Gastrocnemius medialis (tissue), 4 donors: ENCODE data around the gene PSAPL1. TPM values are rescaled to one million over a fixed set of nuclear protein-coding genes. Genes with fewer than 3 reads are reported as not detected.

Experiments
- ATAC-seq, 2 donors: fragments of 150-250 bp; one replicate each; pipeline ENCODE4 v1.9.1; 2016
- DNase-seq, 2 donors: peaks; one replicate each; pipeline ENCODE4 v3.0.0-alpha.2; 2019
- H3K27ac ChIP-seq, 4 donors: fragments of 200-600 bp; sonication (generic); 1 replicate in 1 of 4; 2 replicates in 3 of 4; pipeline ENCODE4 v1.5.1; 2016 to 2018; ENCODE audit warnings: mild to moderate bottlenecking in 2 of 4, moderate library complexity in 1 of 4
- H3K27me3 ChIP-seq, 3 donors: fragments of 200-600 bp; sonication (generic) in 2 of 3; 1 replicate in 1 of 3; 2 replicates in 2 of 3; pipeline versions ENCODE4 v1.5.1 to v1.6.0; 2016 to 2019; ENCODE audit warnings: mild to moderate bottlenecking in 1 of 3, moderate library complexity in 1 of 3
- H3K36me3 ChIP-seq, 2 donors: fragments of 200-600 bp; sonication (generic) in 1 of 2; one replicate each; pipeline ENCODE4 v1.5.1; 2017 to 2018
- H3K4me1 ChIP-seq, 2 donors: fragments of 200-600 bp; sonication (generic) in 1 of 2; one replicate each; pipeline ENCODE4 v1.5.1; 2016 to 2017; ENCODE audit warnings: mild to moderate bottlenecking in 2 of 2
- H3K4me3 ChIP-seq, 4 donors: fragments of 200-600 bp; sonication (generic) in 3 of 4; 1 replicate in 1 of 4; 2 replicates in 3 of 4; pipeline ENCODE4 v1.5.1; 2016 to 2019; ENCODE audit warnings: mild to moderate bottlenecking in 2 of 4
- H3K9me3 ChIP-seq, 3 donors: fragments of 200-600 bp; sonication (generic) in 2 of 3; 1 replicate in 1 of 3; 2 replicates in 2 of 3; pipeline ENCODE4 v1.5.1; 2016 to 2019
- POLR2A ChIP-seq, 2 donors: fragments of 450-650 bp; IDR thresholded peaks; one replicate each; pipeline ENCODE4 v1.6.1; 2017; ENCODE audit warnings: antibody characterized with exemption in 2 of 2, mild to moderate bottlenecking in 2 of 2, moderate library complexity in 2 of 2
- in situ Hi-C, 4 donors: fragments of 200-750 bp; cut with MboI; loops; one replicate each; pipeline versions ENCODE4 v1.15.0 to v1.8.0; 2017; ENCODE audit warnings: low sequenced_read_pairs in 4 of 4
- intact Hi-C: fragments of 100-400 bp; cut with DNase I; formaldehyde crosslinking; loops from one replicate; pipeline ENCODE4 v1.15.1; 2023; ENCODE audit warnings: low total_unique reads
- total RNA-seq, 4 donors: library from RNA; depleted of rRNA; stranded (reverse); fragments of >200 nt; gene quantifications; one replicate each; pipeline versions ENCODE4 v1.1.0 to v1.2.3, GENCODE V29; 2016
- TF ChIP-seq, protein P1 (sequence below), 5 experiments: fragments of 450-650 bp in 3 of 5; fragments of 200-600 bp in 2 of 5; sonication (generic) in 2 of 5; IDR thresholded peaks in 4 of 5; conservative IDR thresholded peaks in 1 of 5; 1 replicate in 4 of 5; 2 replicates in 1 of 5; pipeline ENCODE4 v1.5.1; 2016 to 2019; ENCODE audit warnings: antibody characterized with exemption in 5 of 5, mild to moderate bottlenecking in 3 of 5, moderate library complexity in 3 of 5

PSAPL1 gene
- total RNA-seq, 4 donors from 2014 or later, result not detected

DNA sequence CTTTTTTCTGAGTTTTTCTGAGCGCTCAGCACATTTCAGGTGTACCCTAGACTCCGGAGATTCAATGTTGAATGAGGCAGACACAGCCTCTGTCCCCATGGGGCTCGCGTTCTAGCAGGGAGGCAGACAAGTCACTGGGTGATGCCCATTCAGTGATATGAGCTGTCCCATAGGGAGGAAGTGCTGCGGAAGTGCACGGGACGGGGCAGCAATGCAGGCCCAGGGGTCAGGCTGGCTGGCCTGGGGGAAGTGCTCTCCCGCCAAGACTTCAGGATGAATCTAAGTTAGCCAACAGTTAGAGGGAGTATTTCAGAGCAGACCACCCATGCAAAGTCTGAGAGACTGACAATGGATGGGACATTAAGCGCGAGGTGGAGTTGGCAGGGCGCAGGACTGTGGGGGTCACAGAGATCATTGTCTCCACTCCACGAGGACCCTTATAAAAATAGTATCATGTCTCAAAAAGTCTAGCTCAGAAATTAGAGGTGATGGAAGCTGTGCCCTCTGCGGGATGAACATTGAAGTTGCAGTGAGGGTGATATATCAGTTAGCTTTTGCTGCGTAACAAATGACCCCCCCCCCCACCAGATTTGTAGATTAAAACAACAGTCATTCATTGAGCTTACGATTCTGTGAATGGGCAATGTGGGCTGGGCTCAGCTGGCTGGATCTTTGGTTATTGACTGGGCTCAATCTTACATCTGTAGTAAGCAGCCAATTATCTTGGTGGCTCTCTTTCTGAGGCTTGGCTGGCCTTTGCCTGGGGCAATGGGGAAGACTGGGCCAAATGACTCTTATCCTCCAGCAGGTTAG lies 16.4 kb downstream of the PSAPL1 start:
- Histone ChIP-seq H3K36me3 (no peaks in the 10 kb centered on the region), H3K4me1 (no peaks in the 10 kb centered on the region), H3K9me3 (no peaks in the 10 kb centered on the region), H3K4me3 (no peak overlapping the region), H3K27me3 (no peaks in the 10 kb centered on the region), H3K27ac (no peak overlapping the region)
- intact Hi-C loops (no loop called here), in situ Hi-C loops (no loop called here)
- TF ChIP-seq POLR2A (IDR thresholded peaks at IDR 0.05), result no peak
- TF ChIP-seq, protein P1, sequence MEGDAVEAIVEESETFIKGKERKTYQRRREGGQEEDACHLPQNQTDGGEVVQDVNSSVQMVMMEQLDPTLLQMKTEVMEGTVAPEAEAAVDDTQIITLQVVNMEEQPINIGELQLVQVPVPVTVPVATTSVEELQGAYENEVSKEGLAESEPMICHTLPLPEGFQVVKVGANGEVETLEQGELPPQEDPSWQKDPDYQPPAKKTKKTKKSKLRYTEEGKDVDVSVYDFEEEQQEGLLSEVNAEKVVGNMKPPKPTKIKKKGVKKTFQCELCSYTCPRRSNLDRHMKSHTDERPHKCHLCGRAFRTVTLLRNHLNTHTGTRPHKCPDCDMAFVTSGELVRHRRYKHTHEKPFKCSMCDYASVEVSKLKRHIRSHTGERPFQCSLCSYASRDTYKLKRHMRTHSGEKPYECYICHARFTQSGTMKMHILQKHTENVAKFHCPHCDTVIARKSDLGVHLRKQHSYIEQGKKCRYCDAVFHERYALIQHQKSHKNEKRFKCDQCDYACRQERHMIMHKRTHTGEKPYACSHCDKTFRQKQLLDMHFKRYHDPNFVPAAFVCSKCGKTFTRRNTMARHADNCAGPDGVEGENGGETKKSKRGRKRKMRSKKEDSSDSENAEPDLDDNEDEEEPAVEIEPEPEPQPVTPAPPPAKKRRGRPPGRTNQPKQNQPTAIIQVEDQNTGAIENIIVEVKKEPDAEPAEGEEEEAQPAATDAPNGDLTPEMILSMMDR (IDR thresholded peaks at IDR 0.05 in 4 of 5, conservative IDR thresholded peaks at IDR 0.05 in 1 of 5), result no peak
- ATAC-seq, result no peak
- DNase-seq, result no peak

DNA sequence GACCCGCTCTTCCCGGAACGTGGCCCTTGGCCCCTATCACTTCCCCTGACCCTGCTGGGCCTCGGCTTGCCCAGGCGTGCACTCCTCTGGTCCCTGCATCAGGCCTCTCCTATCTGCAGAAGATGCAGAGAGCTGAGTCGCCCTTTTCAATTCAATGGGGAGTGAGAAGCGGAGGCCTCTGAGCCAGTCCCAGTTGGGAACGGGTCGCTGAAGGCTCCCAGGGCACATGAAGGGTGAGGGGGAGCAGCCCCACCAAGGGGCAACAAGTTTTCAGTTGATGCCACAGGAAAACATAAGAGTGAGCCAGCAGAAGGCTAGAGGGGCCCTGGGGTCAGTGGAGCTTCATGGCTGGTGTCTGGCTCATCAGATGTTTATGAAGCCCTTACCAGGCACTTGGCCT lies 17.1 kb downstream of the PSAPL1 start:
- ATAC-seq, result no peak
- H3K36me3 ChIP-seq, result no peaks in the 10 kb centered on the region
- H3K9me3 ChIP-seq, result no peaks in the 10 kb centered on the region
- H3K27ac ChIP-seq, result no peak overlapping the region
- no peak for TF ChIP-seq POLR2A (IDR thresholded peaks at IDR 0.05)
- TF ChIP-seq, protein P1 (IDR thresholded peaks at IDR 0.05 in 4 of 5, conservative IDR thresholded peaks at IDR 0.05 in 1 of 5), result no peak
- peaks cover 0 to 3% (median 0%) of the 10 kb centered on the region in 3 donors for H3K27me3 ChIP-seq
- intact Hi-C loops (no loop called here), in situ Hi-C loops (no loop called here)
- H3K4me3 ChIP-seq, result no peak overlapping the region
- no peak for DNase-seq
- no peaks in the 10 kb centered on the region for H3K4me1 ChIP-seq

DNA sequence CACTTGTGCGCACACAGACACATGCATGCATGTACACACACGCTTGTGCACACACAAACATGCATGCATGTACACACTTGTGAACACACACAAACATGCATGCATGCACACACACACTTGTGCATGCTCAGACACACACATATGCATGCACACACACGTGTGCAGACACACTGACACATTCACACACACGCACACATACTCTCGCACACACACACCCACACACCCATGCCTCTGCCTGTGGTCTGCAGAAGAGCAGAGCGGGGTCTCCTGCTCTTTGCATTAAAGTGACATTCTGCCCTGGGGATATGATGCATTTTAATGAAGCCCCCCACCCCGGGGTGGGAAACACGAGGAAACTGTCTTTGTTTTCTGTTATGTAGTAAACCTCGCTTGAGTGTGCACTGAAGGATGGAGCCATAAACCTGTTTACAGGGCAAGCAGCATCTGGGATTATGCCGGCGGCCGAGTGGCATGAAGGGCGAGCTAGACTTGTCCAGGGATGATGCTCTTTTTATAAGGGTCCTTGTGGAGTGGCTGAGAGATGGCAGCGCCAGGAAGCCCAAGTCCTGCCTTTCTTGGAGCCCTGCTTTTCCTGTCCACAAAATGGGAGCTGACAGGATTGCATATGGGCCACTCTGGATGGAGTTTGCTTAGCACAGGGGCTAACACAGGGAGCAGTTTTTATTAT lies 17.8 kb downstream of the PSAPL1 start:
- ATAC-seq (no peak), DNase-seq (no peak)
- Histone ChIP-seq H3K36me3 (no peaks in the 10 kb centered on the region), H3K9me3 (no peaks in the 10 kb centered on the region), H3K27me3 (peaks cover 0 to 4% (median 0%) of the 10 kb centered on the region in 3 donors), H3K4me1 (no peaks in the 10 kb centered on the region), H3K4me3 (no peak overlapping the region), H3K27ac (no peak overlapping the region)
- TF ChIP-seq, protein P1 (IDR thresholded peaks at IDR 0.05 in 4 of 5, conservative IDR thresholded peaks at IDR 0.05 in 1 of 5), result no peak
- no peak for TF ChIP-seq POLR2A (IDR thresholded peaks at IDR 0.05)
- intact Hi-C loops (no loop called here), in situ Hi-C loops (no loop called here)

DNA sequence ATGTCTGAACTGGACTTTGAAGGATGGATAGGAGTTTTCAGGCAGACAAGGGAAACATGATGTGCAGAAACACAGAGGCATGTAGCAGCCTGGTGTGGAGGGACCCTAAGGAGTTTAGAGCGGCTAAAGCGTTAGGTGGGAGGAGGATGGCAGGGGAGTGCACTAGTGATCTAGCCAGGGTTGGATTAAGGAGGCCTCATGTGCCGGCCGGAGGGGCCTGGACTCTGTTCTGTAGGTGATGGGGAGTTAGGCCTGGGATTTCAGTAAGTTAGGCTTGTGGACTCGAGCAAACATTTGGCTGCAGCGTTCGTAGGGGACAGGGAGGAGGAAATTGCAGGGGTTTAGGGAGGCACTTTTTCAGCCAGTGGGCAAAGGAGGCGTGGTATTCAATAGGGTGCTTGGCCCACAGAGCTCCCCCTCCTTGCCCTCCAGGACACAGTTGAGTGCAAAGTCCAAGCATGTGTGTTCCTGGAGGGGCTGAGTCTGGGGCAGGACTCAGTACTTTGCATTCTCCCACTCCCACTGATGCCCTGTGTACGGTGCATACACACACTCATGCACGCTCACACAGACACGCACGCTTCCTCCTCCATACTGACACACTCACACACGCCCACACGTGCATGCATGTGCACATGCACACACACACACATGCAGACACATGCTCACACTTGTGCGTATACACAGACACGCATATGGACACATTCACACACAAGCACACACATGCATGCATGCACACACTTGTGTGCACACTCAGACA lies 18.6 kb downstream of the PSAPL1 start:
- intact Hi-C loops (no loop called here), in situ Hi-C loops (no loop called here)
- H3K9me3 ChIP-seq, result no peaks in the 10 kb centered on the region
- no peak overlapping the region for H3K27ac ChIP-seq
- no peak for ATAC-seq
- TF ChIP-seq, protein P1 (IDR thresholded peaks at IDR 0.05 in 4 of 5, conservative IDR thresholded peaks at IDR 0.05 in 1 of 5), result no peak
- TF ChIP-seq POLR2A (IDR thresholded peaks at IDR 0.05), result no peak
- H3K4me3 ChIP-seq, result no peak overlapping the region
- no peak for DNase-seq
- peaks cover 0 to 4% (median 0%) of the 10 kb centered on the region in 3 donors for H3K27me3 ChIP-seq
- no peaks in the 10 kb centered on the region for H3K4me1 ChIP-seq
- no peaks in the 10 kb centered on the region for H3K36me3 ChIP-seq
